Gastroesophageal sphincter (tissue), 3 donors: Measurements from ENCODE around the gene CA9.
A peak's percentile ranks its signal among the peaks of the same experiment; 100 is the strongest.

ENCODE experiments used
- CTCF ChIP-seq, 4 experiments: fragments of 200-600 bp in 2 of 4; fragments of 450-650 bp in 2 of 4; sonication (generic) in 1 of 4; IDR thresholded peaks; one replicate each; pipeline ENCODE4 v1.5.1; 2017 to 2019; ENCODE audit warnings: antibody characterized with exemption in 4 of 4, mild to moderate bottlenecking in 2 of 4, moderate library complexity in 2 of 4
- POLR2A ChIP-seq, 2 donors: fragments of 450-650 bp; IDR thresholded peaks; one replicate each; pipeline ENCODE4 v1.6.1; 2017; ENCODE audit warnings: antibody characterized with exemption in 2 of 2, mild to moderate bottlenecking in 2 of 2, moderate library complexity in 1 of 2
- POLR2AphosphoS5 ChIP-seq: sonication (generic); formaldehyde crosslinking; IDR thresholded peaks from one replicate; pipeline ENCODE4 v1.6.1; 2017; ENCODE audit warnings: antibody characterized with exemption

DNA sequence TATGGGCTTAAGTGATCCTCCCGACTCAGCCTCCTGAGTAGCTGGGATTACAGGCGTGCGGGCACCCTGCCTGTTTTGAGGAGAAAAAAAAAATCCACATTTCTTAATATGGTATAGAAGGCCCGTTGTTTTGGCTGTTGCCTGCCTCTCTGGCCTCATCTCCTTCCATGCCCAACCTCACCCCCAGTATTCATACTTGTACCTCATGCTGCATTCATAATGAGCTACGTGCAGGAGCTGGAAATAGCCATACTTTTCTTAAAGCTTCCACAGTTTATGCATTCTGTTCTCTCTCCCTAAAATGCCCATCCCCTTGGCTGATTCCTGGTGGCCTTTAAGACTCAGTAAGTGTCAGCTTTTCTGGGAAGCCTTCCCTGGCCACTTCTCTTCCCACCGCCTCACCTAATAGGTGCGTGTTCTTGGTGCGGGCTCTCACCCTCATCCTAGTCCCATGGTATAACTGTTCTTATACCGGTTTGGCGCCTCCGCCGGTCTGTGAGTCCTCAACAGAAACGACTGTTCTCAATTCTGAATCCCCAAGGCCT is 18.1 kb downstream of the CA9 start:
- TF ChIP-seq CTCF (IDR thresholded peaks at IDR 0.05): no peak
- peak in 1 of 2 donors; percentile 36 for TF ChIP-seq POLR2A (IDR thresholded peaks at IDR 0.05)
- TF ChIP-seq POLR2AphosphoS5: peak; percentile 96
